HG03280 (cell line): ENCODE results near the gene CWC15.
"Not testable (repeated sequence)": the region's sequence is repeated elsewhere in the genome, so short reads cannot be mapped to it uniquely, and the experiment has no call there.

Experiments used
- ATAC-seq: cut with Tn5 transposase; IDR thresholded peaks from one replicate; pipeline ENCODE4 v1.9.1; 2021; ENCODE audit warnings: mild to moderate bottlenecking, moderate library complexity; ENCODE audit not compliant: unreplicated experiment

The CWC15 gene

DNA sequence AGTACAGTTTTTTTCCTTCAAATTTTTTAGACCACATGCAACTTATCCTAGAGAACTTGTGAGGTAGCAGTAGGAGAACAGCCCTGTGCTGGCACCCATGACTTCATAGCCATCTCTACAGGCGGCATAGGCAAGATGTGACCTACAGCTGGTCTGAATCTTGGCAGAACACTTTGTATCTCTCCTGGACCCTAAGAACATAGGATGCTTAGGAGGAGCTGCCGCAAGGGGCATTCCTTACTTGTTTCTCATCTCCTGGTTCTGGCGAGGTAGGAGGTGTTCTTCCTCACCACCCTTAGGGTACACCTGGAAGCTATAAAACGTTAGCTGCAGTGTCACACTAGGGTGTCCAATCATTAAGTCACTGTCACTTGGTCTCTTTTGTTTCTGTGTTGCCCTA, 16.4 kb downstream of the CWC15 start:
- ATAC-seq, result no peak

DNA sequence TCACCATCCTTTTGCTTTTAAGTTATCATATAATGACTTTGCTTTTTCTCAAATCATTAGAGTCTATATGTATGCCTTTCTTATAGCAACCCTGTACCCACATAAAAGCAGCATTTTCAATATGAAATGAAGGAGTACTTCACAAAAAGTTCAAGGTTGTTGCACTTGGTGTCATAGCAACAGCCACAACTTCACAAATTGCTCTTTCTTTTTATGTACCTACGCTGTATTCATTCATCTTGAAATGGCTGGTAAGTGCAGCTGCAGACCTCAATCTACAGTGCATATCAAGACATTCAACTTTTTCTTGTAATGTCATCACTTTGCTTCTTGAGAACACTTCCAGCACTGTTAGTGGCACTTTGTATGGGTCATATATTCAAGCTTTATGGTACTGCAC, 18.6 kb downstream of the CWC15 start:
- no peak for ATAC-seq

DNA sequence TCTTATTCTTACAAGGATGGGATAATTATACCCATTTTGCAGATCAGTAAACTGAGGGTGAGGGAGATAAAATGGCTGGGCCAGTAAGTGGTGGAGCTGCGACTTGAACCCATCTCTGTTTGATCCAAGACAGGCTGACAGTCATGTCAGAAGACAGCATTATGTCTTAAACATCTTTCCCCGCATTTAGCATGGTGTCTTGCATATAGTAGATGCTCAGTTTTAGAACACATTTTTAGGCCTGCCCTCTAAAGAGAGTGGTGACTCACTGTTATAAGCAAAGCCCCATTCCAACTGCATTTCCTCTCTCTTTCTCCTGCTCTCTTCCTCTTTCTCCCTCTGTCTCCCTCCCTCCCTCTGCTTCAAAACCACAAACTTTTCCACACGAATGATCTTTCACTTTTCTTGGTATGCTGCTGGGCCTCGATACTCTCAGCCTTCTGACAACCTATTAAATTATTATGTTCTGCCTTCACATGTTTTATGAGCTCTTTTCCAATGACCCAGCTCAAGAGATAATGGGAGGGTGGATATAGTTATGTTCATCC, 25.2 kb downstream of the CWC15 start:
- ATAC-seq, result no peak

DNA sequence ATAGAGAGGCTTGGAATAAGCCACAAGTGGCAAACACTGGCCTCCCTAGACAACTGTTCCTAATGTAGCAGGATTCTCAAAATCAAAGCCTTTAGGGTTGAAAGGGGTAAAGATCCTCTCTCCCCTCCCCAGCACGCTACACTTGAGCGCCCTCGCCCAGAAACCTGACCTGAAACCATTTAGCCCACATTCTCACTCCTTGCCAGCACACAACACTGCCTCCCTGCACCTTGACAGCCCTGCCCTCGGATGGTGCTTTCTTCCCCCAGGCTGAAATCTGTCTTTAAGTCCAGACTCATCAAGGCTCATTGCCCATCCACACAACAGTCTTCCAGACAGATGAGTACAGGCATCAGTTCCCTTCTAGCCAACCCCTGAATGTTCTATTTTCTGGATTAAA, 26.5 kb downstream of the CWC15 start:
- ATAC-seq, result no peak

DNA sequence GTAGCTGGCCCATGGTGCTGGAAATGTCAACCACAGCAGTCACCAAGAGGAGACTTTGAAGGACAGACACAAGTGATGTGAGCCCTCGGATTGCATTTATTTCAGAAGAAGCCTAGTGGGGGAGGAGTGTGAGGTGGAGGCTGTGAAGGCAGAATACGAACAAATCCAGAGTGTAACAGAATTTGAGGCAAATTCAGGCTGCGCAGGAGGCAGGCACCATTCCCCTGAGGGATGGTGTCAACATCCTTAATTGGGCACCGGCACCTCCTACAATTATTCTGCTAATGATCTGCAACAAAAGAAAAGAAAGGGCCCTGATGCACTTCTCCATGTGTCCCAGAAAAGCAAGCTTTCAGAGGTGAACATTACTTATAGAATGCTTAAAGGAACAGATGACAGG, 32.2 kb downstream of the CWC15 start:
- no peak for ATAC-seq

DNA sequence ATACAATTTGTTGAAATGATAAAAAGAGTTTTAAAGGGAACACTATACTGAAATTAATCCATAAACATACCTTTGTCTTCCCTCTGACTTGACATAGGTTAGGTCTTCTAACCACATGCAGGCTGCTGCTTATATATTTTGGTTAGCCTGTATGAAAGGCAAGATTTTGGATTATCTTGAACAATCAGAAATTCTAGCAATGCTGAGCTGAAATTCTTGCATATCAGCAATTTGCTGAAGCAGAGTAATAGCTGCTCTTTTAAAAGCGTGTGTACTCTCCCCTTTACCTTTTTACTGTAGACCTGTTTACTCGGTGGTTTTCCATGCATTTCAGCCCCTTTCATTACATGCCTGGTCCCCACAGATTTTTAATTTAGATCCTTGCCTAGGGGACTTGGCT, 34.0 kb downstream of the CWC15 start:
- ATAC-seq, result no peak

DNA sequence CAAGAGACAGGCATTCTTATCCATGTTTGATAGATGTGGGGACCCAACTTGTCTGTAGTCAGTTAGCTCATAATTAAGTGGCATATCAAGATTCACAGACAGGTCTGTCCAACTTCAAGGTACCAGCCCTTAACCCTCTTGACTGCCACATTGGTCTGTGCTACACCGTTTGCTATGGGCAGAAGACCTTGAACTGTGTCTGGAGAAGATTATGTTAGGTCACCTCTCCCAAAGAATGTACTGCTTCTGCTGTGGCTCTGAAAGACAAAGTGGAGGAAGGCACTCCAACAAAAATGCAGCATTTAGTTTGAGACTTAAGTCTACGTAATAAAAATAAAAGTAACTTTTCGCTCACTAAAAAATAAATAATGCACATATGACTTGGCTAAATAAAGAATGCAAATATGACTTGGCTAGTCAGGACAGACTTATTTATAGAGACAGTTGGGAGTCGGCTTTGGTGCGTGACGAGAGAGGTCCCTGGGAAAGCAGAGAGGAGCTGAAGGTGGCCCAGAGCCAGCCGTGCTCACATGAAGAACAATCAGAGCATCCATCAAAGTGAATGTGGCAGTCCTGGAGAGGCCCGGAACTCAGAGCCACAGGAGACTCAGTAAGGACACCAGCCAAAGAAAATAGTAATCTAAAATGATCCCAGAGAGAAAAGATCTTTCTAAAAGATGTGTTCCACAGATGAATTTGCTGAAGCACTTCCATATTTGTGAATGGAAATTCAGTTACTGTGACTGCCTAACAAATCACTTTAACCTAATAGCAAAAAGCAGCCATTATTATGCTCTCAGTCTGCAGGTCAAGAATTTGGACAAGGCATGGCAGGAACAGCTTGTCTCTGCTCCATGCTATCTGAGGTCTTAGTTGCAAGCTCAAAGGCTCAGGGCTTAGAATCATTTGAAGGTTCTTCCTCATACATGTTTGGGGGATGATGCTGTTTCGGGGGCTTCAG, 35.0 kb downstream of the CWC15 start:
- no peak for ATAC-seq

DNA sequence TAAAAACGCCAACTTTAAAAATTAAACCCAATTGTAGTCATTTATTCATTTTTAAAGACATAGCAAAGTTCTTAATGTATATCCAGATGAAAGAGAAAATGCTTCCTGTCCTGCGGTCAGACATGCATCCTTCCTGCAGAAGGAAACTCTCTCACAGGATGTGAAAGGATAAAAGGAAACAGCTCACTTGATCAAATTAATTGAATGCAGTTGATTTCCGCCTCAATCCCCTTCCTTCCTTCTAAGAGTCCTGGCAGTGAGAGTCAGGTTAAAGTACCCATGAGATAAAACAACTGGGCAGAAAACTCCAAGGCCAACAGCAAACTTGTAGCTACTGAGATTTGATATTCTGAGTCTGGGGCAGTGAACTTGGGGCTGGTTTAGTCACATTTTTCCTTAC, 38.5 kb downstream of the CWC15 start:
- ATAC-seq, result no peak

DNA sequence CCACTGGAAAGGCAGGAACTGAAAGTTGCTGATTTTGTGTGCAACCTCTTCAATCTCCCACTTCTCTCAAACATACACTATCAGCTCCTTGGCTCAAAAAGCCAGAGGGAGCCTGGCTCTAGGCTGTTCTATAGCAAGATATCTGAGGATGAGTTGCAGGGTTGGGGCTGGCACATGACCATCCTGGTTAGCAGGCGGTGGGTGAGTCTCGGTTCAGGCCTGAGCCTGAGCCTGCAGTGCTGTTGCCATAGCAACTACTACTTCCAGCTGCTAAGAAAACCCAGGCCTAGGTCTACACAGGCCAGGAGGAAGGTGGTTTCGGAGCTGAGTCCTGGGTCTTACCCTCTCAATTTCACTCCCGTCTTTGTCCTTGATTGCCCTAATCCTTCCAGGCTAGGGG, 39.0 kb downstream of the CWC15 start:
- ATAC-seq, result no peak

DNA sequence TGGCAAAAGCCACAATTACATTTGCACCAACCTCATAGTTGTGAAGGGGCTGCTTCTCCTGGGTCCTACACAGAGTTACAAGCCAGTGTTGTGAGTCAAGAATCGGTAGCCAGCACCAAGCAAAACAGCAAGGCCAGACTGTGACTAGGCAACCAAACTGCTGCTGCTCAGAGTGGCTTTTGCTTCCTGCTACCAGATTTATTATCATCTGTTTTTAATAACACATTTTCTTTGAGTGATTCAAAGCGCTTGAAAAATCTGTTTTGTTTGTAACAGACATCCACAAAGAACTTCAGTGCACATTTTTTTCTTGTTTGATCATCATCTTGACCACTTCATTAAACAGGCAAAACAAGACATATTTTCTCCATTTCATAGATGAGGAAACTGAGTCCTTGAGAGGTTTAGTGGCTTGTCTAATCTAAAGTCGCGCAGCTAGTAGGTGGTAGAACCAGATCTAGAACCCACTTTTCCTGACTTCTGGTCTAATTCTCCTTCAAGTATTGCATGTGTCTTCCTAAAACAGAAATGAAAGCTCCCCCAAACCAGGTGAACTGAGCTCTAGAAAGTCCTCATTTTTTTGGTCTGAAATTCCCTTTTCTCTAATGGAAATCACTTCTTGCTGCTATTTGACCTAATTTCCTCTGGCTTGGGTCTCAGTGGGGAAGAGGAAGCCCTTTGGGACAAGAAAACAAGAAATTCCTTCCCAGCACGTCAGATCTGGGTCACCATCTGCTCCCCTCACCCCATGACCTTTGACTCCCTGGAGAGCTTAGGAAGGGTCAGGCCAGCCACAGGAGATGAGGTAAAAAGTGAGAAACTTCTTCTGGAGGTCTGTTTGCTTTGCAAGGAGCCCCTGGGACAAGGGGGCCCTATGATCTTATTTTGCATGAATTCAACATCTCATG, 39.9 kb downstream of the CWC15 start:
- ATAC-seq, result no peak

DNA sequence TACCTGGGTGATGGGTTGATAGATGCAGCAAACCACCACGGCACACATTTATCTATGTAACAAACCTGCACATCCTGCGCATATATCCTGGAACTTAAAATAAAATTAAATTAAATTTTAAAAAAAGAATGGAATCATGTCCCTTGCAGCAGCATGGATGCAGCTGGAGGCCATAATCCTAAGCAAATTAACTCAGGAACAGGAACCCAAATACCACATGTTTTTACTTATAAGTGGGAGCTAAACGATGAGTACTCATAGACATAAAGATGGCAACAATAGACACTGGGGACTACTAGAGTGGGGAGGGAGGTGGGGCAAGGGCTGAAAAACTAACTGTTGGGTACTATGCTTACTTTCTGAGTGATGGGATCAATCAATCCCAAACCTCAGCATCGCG, 40.9 kb downstream of the CWC15 start:
- ATAC-seq, result no peak

DNA sequence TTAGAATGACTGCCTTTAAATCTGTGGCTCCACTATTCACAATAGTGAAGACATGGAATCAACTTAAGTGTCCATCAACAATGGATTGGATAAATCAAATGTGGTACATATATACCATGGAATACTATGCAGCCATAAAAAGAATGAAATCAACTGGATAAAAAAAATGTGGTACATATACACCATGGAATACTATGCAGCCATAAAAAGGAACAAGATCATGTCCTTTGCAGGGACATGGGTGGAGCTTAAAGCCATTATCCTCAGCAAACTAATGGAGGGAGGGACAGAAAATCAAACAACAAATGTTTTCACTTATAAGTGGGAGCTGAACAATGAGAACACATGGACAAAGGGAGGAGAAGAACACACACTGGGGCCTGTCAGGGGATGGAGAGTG, 41.3 kb downstream of the CWC15 start:
- not testable (repeated sequence) for ATAC-seq

DNA sequence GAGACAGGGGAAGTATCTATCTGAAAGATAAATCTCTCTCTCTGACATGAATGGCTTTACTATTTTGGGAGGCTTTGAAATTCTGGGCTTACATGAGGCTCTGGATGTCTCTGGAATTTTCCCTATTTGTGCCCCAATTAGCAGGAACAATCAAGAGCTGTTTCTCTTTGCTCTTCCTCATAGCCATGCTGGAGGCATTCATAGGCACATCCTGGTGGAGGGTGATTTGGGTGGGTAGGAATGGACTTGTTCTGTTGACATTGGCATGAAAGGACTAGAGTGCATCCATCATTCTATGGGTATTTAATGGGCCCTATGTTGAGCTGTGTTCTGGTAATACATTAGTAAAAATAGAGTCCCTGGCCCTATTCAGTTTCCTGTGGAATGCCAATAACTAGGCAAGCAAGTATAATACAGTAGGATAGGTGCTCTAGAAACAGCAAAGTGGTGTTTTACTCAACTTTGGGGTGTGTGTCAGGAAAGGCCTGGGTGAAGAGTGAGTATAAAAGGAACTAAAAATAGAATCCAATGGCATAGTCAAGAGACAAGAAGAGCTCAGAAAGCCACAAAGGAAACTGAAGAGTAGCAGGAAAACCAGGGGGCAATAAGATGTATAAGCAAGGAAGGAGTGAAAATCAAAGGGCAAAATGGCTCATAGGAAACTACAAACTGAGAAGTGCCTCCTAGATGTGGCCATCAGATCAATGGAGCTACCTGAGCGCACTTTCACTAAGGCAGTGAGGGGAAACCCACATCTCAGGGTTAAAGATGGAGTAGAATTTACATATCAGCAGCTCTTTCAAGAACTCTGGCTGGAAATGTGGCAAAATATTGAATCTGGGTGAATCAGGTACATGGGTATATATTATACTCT, 45.0 kb downstream of the CWC15 start:
- ATAC-seq, result no peak

DNA sequence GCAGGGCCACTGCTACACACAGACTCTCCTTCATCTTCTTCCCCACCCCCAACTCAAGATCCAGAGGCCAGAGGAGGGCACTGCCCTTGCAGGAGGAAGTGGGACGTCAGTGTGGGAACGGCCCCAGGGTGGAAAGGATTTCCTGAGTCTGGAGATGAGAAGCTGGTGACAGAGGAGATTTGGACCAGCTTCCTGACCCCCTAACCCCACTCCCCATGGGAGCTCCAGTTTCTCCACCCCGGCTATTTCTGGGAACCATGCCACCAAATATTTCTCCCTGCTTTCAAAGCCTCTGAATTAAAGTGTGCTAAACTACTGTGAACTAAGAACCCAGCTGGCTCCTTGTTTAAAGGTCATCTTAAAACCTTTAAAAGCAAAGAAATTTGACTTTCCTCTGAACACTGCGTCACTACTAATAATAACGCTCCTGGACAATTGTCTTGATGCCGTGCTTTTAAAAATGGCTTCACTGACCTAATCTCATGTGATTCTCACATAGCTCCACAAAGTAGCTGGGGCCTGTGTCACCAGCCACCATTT, 46.6 kb downstream of the CWC15 start:
- ATAC-seq, result no peak

DNA sequence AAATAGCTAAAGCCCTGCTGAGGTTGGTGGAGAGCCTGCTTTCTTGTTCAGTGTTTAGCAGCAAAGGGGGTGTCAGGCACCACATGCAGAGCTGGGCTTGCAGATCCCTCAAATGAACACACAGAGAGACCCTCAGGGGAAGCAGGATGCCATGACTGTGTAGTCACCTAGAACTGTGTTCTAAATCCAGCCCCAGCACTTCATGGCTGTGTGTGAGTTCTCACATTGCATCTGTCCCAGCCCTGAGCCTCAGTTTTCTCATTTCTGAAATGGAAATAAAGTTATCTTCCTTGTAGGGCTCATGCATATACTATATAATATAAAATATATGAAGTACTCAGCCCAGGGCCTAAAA, 47.1 kb downstream of the CWC15 start:
- ATAC-seq, result no peak

DNA sequence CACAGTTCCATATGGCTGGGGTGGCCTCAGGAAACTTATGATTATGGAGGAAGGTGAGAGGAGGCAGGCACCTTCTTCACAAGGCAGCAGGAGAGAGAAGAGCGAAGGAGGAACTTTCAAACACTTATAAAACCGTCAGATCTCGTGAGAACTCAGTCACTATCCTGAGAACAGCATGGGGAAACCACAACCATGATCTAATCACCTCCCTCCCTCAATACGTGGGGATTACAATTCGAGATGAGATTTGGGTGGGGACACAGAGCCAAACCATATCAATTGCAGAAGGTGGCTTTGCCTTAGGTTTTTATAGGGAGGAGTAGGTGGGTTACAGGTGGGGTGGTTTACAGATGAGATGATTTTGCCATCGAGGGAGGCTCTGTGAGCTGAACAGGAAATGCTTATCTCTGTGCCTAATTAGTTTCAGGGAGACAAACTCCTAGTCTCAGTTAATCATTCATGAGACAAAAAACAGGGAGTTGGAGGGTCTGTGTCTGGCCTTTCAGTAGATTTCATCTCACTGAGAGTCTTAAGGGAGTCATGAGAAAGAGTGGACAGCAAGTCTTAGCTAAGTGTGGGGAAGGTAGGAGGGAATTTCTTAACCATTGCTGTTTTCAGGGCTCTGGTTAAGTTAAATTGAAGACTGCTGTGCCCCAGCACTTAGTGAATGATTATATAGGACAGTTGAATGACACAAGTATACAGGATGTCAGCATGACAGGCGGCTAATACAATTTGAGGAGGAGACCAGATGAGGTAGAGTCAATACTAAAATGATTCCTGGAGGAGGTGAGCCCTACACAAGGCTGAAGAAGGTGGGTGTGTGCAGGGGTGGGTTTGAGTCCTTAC, 47.7 kb downstream of the CWC15 start:
- ATAC-seq, result no peak

DNA sequence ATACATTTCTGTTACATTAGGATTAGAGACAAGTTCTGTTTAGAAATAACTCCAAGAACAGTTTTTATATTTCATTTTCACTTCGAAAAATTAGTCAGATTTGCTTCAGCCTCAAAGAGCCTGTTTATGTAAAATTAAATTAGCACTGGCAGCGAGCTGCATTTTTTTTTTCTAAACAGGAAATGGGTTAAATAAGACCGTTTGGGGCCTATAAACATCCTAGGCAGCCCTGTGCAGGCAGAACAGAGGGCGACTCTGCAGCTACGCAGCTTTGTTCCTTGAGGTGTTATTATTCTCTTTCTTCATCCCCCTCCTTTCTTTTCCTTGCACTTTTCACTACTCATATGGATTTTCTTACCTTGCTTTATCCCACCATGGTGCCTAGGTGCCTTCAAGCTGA, 48.7 kb downstream of the CWC15 start:
- ATAC-seq, result no peak

DNA sequence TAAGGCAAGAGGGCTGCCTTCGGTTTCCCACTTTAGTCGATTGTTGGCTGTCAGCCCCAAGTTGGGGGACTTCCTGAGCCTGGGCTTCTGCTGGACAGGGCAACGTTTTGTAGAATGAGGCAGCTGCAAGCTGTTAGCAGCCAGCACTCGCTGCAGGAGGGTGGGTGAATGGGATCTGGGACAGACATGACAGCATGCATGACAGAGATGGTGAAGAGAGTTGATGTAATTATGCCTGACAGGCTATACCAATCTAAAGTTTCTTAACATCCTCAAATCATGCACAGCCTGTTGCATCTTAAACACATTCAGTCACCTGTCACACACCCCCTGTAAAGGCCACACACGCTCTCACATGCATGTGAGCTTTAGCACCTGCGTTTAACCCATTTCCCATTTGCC, 49.2 kb downstream of the CWC15 start:
- no peak for ATAC-seq

DNA sequence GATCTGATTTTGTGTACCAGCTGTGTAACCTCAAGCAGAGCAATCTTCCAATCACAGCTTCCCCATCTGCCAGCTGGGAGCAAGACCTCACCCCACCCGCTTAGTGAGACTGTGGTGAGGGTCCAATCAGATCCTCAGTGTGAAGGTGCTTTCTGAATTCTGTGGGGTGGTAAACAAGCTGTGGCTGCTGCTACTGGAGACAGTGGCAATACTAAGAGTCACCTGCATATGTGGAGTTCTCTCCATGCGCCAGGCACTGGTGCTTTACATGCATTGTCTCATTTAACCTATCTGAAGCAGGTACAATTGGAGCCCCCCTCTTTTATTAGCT, 50.4 kb downstream of the CWC15 start:
- ATAC-seq, result no peak
